ENCODE data around the gene URB2.

The URB2 gene

DNA sequence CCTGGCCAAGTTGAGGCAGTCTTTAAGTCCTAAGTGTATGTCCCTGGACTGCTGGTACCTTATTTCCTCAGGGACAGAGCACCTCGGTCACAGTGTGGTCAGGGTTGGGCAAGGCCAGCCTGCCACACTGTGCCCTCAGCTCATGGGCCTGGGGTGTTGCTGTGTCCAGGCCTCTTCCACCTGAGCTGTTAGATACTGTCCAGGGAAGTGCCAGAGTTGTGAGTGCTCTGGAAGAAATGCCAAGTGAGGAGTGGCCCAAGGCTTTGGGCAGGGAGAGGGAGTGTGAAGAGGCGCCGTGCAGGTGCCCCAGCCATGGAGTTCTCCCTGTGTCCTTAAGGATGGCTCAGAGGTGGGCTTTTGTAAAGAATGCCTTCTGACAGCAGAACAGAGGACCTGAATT, 15.3 kb downstream of the URB2 start:
- Histone ChIP-seq H3F3A (ENCODE audit: low read depth) (no peaks in the 10 kb centered on the region), H3K79me2 (ENCODE audit: insufficient read depth, low read length) (peaks cover 20% of the 10 kb centered on the region; the same call in 1 of the 2 replicates)
- TF ChIP-seq, protein P1, sequence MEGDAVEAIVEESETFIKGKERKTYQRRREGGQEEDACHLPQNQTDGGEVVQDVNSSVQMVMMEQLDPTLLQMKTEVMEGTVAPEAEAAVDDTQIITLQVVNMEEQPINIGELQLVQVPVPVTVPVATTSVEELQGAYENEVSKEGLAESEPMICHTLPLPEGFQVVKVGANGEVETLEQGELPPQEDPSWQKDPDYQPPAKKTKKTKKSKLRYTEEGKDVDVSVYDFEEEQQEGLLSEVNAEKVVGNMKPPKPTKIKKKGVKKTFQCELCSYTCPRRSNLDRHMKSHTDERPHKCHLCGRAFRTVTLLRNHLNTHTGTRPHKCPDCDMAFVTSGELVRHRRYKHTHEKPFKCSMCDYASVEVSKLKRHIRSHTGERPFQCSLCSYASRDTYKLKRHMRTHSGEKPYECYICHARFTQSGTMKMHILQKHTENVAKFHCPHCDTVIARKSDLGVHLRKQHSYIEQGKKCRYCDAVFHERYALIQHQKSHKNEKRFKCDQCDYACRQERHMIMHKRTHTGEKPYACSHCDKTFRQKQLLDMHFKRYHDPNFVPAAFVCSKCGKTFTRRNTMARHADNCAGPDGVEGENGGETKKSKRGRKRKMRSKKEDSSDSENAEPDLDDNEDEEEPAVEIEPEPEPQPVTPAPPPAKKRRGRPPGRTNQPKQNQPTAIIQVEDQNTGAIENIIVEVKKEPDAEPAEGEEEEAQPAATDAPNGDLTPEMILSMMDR (conservative IDR thresholded peaks at IDR 0.05; ENCODE audit: low read length) = no peak
- no peak for TF ChIP-seq EZH2phosphoT487 (IDR thresholded peaks at IDR 0.05; ENCODE audit: borderline replicate concordance)

GRCh38 chr1:229642376-229642775, 16.3 kb downstream of the URB2 start:
- no peak overlapping the region for H3K4me3 ChIP-seq (ENCODE audit: low read length, poor library complexity, severe bottlenecking)
- no peaks in the 10 kb centered on the region for H3K4me1 ChIP-seq (ENCODE audit: insufficient read depth, low read length, poor library complexity, severe bottlenecking)
- peaks cover 20% of the 10 kb centered on the region; the same call in 1 of the 2 replicates for H3K79me2 ChIP-seq (ENCODE audit: insufficient read depth, low read length)
- no peaks in the 10 kb centered on the region for H3K9me2 ChIP-seq (replicated peaks; ENCODE audit: low read depth, low read length)
- no peaks in the 10 kb centered on the region for H3F3A ChIP-seq (ENCODE audit: low read depth)
- no peak overlapping the region for H3K4me2 ChIP-seq (ENCODE audit: low read depth, low read length, poor library complexity, severe bottlenecking)
- TF ChIP-seq EZH2phosphoT487 (IDR thresholded peaks at IDR 0.05; ENCODE audit: borderline replicate concordance) = no peak
- TF ChIP-seq, protein P1 (conservative IDR thresholded peaks at IDR 0.05; ENCODE audit: low read length) = no peak
- no peaks in the 10 kb centered on the region for H4K20me1 ChIP-seq (ENCODE audit: insufficient read depth, low read length, poor library complexity, severe bottlenecking)
- H3K9me3 ChIP-seq (ENCODE audit: insufficient read depth, low read depth, low read length) = no peaks in the 10 kb centered on the region
- H3K36me3 ChIP-seq (ENCODE audit: insufficient read depth, low read length) = peaks cover 57% of the 10 kb centered on the region
- no peak overlapping the region for H2AFZ ChIP-seq (ENCODE audit: low read length)
- H3K27me3 ChIP-seq (ENCODE audit: insufficient read depth, low read length, poor library complexity, severe bottlenecking) = no peaks in the 10 kb centered on the region
- no peak overlapping the region for H3K9ac ChIP-seq (ENCODE audit: low read depth, low read length, poor library complexity, severe bottlenecking)

More for the DNA sequence above, 15.3 kb downstream of the URB2 start:
- Histone ChIP-seq H3K27me3 (ENCODE audit: insufficient read depth, low read length, poor library complexity, severe bottlenecking) (no peaks in the 10 kb centered on the region), H3K4me3 (ENCODE audit: low read length, poor library complexity, severe bottlenecking) (no peak overlapping the region), H3K4me1 (ENCODE audit: insufficient read depth, low read length, poor library complexity, severe bottlenecking) (no peaks in the 10 kb centered on the region), H3K9me3 (ENCODE audit: insufficient read depth, low read depth, low read length) (no peaks in the 10 kb centered on the region), H3K9me2 (replicated peaks; ENCODE audit: low read depth, low read length) (no peaks in the 10 kb centered on the region), H2AFZ (ENCODE audit: low read length) (no peak overlapping the region), H3K4me2 (ENCODE audit: low read depth, low read length, poor library complexity, severe bottlenecking) (no peak overlapping the region), H3K9ac (ENCODE audit: low read depth, low read length, poor library complexity, severe bottlenecking) (no peak overlapping the region), H3K36me3 (ENCODE audit: insufficient read depth, low read length) (peaks cover 57% of the 10 kb centered on the region), H4K20me1 (ENCODE audit: insufficient read depth, low read length, poor library complexity, severe bottlenecking) (no peaks in the 10 kb centered on the region)

GRCh38 chr1:229642970-229643369, 16.9 kb downstream of the URB2 start:
- Histone ChIP-seq H3K36me3 (ENCODE audit: insufficient read depth, low read length) (peaks cover 57% of the 10 kb centered on the region), H3K9me3 (ENCODE audit: insufficient read depth, low read depth, low read length) (no peaks in the 10 kb centered on the region), H3K79me2 (ENCODE audit: insufficient read depth, low read length) (peaks cover 20% of the 10 kb centered on the region; the same call in 1 of the 2 replicates), H3K4me3 (ENCODE audit: low read length, poor library complexity, severe bottlenecking) (no peak overlapping the region), H3K9me2 (replicated peaks; ENCODE audit: low read depth, low read length) (no peaks in the 10 kb centered on the region), H3K27me3 (ENCODE audit: insufficient read depth, low read length, poor library complexity, severe bottlenecking) (no peaks in the 10 kb centered on the region), H3K4me1 (ENCODE audit: insufficient read depth, low read length, poor library complexity, severe bottlenecking) (no peaks in the 10 kb centered on the region), H3F3A (ENCODE audit: low read depth) (no peaks in the 10 kb centered on the region), H4K20me1 (ENCODE audit: insufficient read depth, low read length, poor library complexity, severe bottlenecking) (no peaks in the 10 kb centered on the region), H2AFZ (ENCODE audit: low read length) (no peak overlapping the region), H3K9ac (ENCODE audit: low read depth, low read length, poor library complexity, severe bottlenecking) (no peak overlapping the region), H3K4me2 (ENCODE audit: low read depth, low read length, poor library complexity, severe bottlenecking) (no peak overlapping the region)
- TF ChIP-seq, protein P1 (conservative IDR thresholded peaks at IDR 0.05; ENCODE audit: low read length) = no peak
- no peak for TF ChIP-seq EZH2phosphoT487 (IDR thresholded peaks at IDR 0.05; ENCODE audit: borderline replicate concordance)

Data from Loucy (cell line).